Esophagus muscularis mucosa (tissue), 4 donors: Measurements from ENCODE around the gene CROCC2.

Source experiments
- EP300 ChIP-seq: sonication (generic); formaldehyde crosslinking; IDR thresholded peaks from one replicate; pipeline ENCODE4 v1.6.1; 2017; ENCODE audit warnings: antibody characterized with exemption
- POLR2A ChIP-seq: fragments of 450-650 bp; IDR thresholded peaks from one replicate; pipeline ENCODE4 v1.6.1; 2017; ENCODE audit warnings: antibody characterized with exemption, moderate library complexity, mild to moderate bottlenecking, low read depth
- TF ChIP-seq, protein P1 (sequence below), 3 experiments: fragments of 200-600 bp in 2 of 3; fragments of 450-650 bp in 1 of 3; sonication (generic) in 2 of 3; IDR thresholded peaks; one replicate each; pipeline ENCODE4 v1.5.1; 2017 to 2019; ENCODE audit warnings: antibody characterized with exemption in 3 of 3, mild to moderate bottlenecking in 2 of 3, moderate library complexity in 1 of 3

DNA sequence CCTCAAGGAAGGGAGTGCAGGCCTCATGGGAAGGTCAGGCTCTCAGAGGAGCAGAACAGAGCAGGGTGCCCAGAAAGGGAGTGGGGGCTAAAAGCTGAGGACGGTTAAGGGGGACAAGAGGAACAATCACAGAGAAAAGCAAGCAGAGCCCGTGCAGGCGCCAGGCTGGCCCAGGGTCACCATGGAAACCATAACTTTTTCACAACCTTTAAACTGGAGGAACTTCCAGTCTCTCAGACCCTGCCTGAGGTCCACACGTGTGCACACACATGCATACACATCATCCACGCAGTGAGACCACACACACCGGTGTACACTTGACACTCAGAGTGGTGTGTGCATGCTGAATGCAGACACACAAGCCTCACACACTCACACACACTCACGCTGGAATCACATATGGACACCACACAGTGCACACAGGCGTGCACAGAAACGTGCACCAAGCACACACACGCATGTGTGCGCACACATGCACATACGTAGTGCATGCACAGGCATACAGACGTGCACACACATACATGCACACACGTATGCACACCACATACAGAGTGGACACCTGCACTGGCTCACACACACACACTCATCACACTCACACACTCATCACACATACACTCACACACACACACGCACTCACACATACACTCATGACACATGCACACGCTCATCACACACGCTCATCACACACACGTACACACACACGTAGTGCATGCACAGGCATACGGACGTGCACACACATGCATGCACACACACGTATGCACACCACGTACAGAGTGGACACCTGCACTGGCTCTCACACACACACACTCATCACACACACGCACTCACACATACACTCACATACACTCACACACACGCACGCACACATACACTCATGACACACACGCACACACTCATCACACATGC is 55.1 kb downstream of the CROCC2 start:
- TF ChIP-seq EP300 = no peak
- no peak for TF ChIP-seq POLR2A
- TF ChIP-seq, protein P1, sequence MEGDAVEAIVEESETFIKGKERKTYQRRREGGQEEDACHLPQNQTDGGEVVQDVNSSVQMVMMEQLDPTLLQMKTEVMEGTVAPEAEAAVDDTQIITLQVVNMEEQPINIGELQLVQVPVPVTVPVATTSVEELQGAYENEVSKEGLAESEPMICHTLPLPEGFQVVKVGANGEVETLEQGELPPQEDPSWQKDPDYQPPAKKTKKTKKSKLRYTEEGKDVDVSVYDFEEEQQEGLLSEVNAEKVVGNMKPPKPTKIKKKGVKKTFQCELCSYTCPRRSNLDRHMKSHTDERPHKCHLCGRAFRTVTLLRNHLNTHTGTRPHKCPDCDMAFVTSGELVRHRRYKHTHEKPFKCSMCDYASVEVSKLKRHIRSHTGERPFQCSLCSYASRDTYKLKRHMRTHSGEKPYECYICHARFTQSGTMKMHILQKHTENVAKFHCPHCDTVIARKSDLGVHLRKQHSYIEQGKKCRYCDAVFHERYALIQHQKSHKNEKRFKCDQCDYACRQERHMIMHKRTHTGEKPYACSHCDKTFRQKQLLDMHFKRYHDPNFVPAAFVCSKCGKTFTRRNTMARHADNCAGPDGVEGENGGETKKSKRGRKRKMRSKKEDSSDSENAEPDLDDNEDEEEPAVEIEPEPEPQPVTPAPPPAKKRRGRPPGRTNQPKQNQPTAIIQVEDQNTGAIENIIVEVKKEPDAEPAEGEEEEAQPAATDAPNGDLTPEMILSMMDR (IDR thresholded peaks at IDR 0.05) = no peak
